ENCODE results near the gene TECPR1. TPM values are rescaled to one million over a fixed set of nuclear protein-coding genes. Genes with fewer than 3 reads are reported as not detected.

TECPR1 gene
- total RNA-seq, 1 experiment from 2014 or later, result 13.9 TPM

- H3T11ph ChIP-seq (ENCODE audit: low read length), result no peak overlapping the region
- no peak overlapping the region for H2BK120ac ChIP-seq (ENCODE audit: low read depth, low read length, poor library complexity, severe bottlenecking)
- Mint-ChIP-seq H3K9me3 (no peaks in the 10 kb centered on the region; a peak in 1 of 5 replicates), H3K27me3 (ENCODE audit: low read depth) (no peaks in the 10 kb centered on the region), H3K27ac (no peak overlapping the region), H3K4me3 (no peak overlapping the region), H3K36me3 (ENCODE audit: insufficient read depth in 1 of 3, low read depth in 3 of 3) (0 out of 7 replicates have a peak, but pooled peaks cover 0 to 3% (median 0%) of the 10 kb centered on the region in 3 experiments), H3K4me1 (peaks cover 2 to 3% of the 10 kb centered on the region in 2 experiments; a peak in 1 of 4 replicates)
- no peak overlapping the region for H2BK12ac ChIP-seq (ENCODE audit: insufficient read length, low read depth, low read length)
- no peak overlapping the region for H2AFZ ChIP-seq (ENCODE audit: low read length)
- H3K14ac ChIP-seq (ENCODE audit: insufficient read depth, low read length), result no peak overlapping the region
- H4K20me1 ChIP-seq (ENCODE audit: control insufficient read depth, insufficient read depth, insufficient read length), result no peaks in the 10 kb centered on the region
- no peaks in the 10 kb centered on the region for H3K4me1 ChIP-seq (ENCODE audit: insufficient read depth, low read length)
- no peak overlapping the region for H3K27ac ChIP-seq (ENCODE audit: insufficient read length, low read depth, low read length)
- H3K56ac ChIP-seq (ENCODE audit: insufficient read length, low read depth, low read length), result no peak overlapping the region
- no CpG with 5 or more reads among the region's 21 CpGs for WGBS (ENCODE audit: extremely low coverage, insufficient read length, low lambda C conversion rate)
- H3K79me1 ChIP-seq (ENCODE audit: insufficient read depth, low read depth, low read length, poor library complexity, severe bottlenecking), result no peaks in the 10 kb centered on the region
- DNase-seq, result no peak
- no peak overlapping the region for H4K8ac ChIP-seq (replicated peaks; ENCODE audit: insufficient read length, low read depth, low read length)
- no peak overlapping the region for H3K4me2 ChIP-seq (ENCODE audit: insufficient read depth, insufficient read length, low read length)
- no peak overlapping the region for H4K91ac ChIP-seq (ENCODE audit: insufficient read length, low read depth, low read length)
- no peaks in the 10 kb centered on the region for H3K27me3 ChIP-seq (ENCODE audit: insufficient read depth, low read length)
- no peak overlapping the region for H2BK15ac ChIP-seq (ENCODE audit: low read depth, low read length)
- H2BK5ac ChIP-seq (ENCODE audit: insufficient read length, low read length), result no peak overlapping the region
- no peaks in the 10 kb centered on the region for H3K79me2 ChIP-seq (ENCODE audit: insufficient read depth, low read length)
- no peaks in the 10 kb centered on the region for H3K9me3 ChIP-seq (ENCODE audit: control insufficient read depth, low read depth, low read length)
- TF ChIP-seq, protein P1, sequence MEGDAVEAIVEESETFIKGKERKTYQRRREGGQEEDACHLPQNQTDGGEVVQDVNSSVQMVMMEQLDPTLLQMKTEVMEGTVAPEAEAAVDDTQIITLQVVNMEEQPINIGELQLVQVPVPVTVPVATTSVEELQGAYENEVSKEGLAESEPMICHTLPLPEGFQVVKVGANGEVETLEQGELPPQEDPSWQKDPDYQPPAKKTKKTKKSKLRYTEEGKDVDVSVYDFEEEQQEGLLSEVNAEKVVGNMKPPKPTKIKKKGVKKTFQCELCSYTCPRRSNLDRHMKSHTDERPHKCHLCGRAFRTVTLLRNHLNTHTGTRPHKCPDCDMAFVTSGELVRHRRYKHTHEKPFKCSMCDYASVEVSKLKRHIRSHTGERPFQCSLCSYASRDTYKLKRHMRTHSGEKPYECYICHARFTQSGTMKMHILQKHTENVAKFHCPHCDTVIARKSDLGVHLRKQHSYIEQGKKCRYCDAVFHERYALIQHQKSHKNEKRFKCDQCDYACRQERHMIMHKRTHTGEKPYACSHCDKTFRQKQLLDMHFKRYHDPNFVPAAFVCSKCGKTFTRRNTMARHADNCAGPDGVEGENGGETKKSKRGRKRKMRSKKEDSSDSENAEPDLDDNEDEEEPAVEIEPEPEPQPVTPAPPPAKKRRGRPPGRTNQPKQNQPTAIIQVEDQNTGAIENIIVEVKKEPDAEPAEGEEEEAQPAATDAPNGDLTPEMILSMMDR (conservative IDR thresholded peaks at IDR 0.05), result no peak
- H3K23ac ChIP-seq (ENCODE audit: insufficient read length, low read depth, low read length), result no peak overlapping the region
- H3K23me2 ChIP-seq (ENCODE audit: insufficient read length, low read depth, low read length, poor library complexity, severe bottlenecking), result no peaks in the 10 kb centered on the region
- H2BK20ac ChIP-seq (ENCODE audit: low read depth, low read length, poor library complexity, severe bottlenecking), result no peak overlapping the region
- no peak overlapping the region for H3K18ac ChIP-seq (ENCODE audit: insufficient read length, low read depth, low read length)
- H4K5ac ChIP-seq (ENCODE audit: insufficient read length, low read depth, low read length), result no peak overlapping the region
- H3K4ac ChIP-seq (ENCODE audit: low read depth, low read length), result no peak overlapping the region
- H2AK5ac ChIP-seq (ENCODE audit: insufficient read length, low read length), result no peak overlapping the region
- no peak overlapping the region for H3K9ac ChIP-seq (ENCODE audit: extremely low read depth, insufficient read length, low read length)
Observed at GRCh38 chr7:98224701-98225181, 27.3 kb downstream of the TECPR1 start.
